ENCODE measurements around the gene DIS3L2.
A peak's percentile ranks its signal among the peaks of the same experiment; 100 is the strongest.

DIS3L2 gene

GRCh38 chr2:231961349-231962166, at the start of gene DIS3L2:
Gene DIS3L2 (plus strand): TSS chr2:231961713. CDS start chr2:232014928, 53,215 bp downstream.
- no peaks in the 10 kb centered on the region for H3K9me3 ChIP-seq (ENCODE audit: control insufficient read depth, insufficient read depth, low read length)
- H3K4me1 ChIP-seq (ENCODE audit: insufficient read depth, low read length), result no peaks in the 10 kb centered on the region
- H3K9ac ChIP-seq (ENCODE audit: low read depth, low read length), result peak within 1 kb of the TSS; percentile 88
- H3K36me3 ChIP-seq (ENCODE audit: insufficient read depth, low read length), result no peaks in the 10 kb centered on the region

GRCh38 chr2:231914077-231914690, 47.3 kb upstream of the DIS3L2 start:
- H3K4me1 ChIP-seq (ENCODE audit: insufficient read depth, low read length), result peaks cover 4% of the 10 kb centered on the region; the same call in 1 of the 2 replicates
- H3K9me3 ChIP-seq (ENCODE audit: control insufficient read depth, insufficient read depth, low read length), result no peaks in the 10 kb centered on the region
- H3K9ac ChIP-seq (ENCODE audit: low read depth, low read length), result no peak overlapping the region
- H3K36me3 ChIP-seq (ENCODE audit: insufficient read depth, low read length), result no peaks in the 10 kb centered on the region

- H3K9ac ChIP-seq (ENCODE audit: low read depth, low read length), result no peak overlapping the region
- H3K4me1 ChIP-seq (ENCODE audit: insufficient read depth, low read length), result no peaks in the 10 kb centered on the region
- no peaks in the 10 kb centered on the region for H3K9me3 ChIP-seq (ENCODE audit: control insufficient read depth, insufficient read depth, low read length)
- H3K36me3 ChIP-seq (ENCODE audit: insufficient read depth, low read length), result no peaks in the 10 kb centered on the region
Observed at GRCh38 chr2:231917280-231918066, 44.0 kb upstream of the DIS3L2 start.

- H3K9me3 ChIP-seq (ENCODE audit: control insufficient read depth, insufficient read depth, low read length), result no peaks in the 10 kb centered on the region
Observed at GRCh38 chr2:231918501-231919330, 42.8 kb upstream of the DIS3L2 start.

GRCh38 chr2:231919341-231920035, 42.0 kb upstream of the DIS3L2 start:
- Histone ChIP-seq H3K36me3 (ENCODE audit: insufficient read depth, low read length) (no peaks in the 10 kb centered on the region), H3K9me3 (ENCODE audit: control insufficient read depth, insufficient read depth, low read length) (no peaks in the 10 kb centered on the region), H3K9ac (ENCODE audit: low read depth, low read length) (no peak overlapping the region), H3K4me1 (ENCODE audit: insufficient read depth, low read length) (no peaks in the 10 kb centered on the region)

More at GRCh38 chr2:231918501-231919330, 42.8 kb upstream of the DIS3L2 start:
- Histone ChIP-seq H3K9ac (ENCODE audit: low read depth, low read length) (no peak overlapping the region), H3K4me1 (ENCODE audit: insufficient read depth, low read length) (no peaks in the 10 kb centered on the region), H3K36me3 (ENCODE audit: insufficient read depth, low read length) (no peaks in the 10 kb centered on the region)

GRCh38 chr2:231920366-231920765, 41.1 kb upstream of the DIS3L2 start:
- no peaks in the 10 kb centered on the region for H3K4me1 ChIP-seq (ENCODE audit: insufficient read depth, low read length)
- H3K9ac ChIP-seq (ENCODE audit: low read depth, low read length), result no peak overlapping the region

GRCh38 chr2:231920795-231921194, 40.7 kb upstream of the DIS3L2 start:
- Histone ChIP-seq H3K36me3 (ENCODE audit: insufficient read depth, low read length) (no peaks in the 10 kb centered on the region), H3K4me1 (ENCODE audit: insufficient read depth, low read length) (no peaks in the 10 kb centered on the region), H3K9ac (ENCODE audit: low read depth, low read length) (no peak overlapping the region), H3K9me3 (ENCODE audit: control insufficient read depth, insufficient read depth, low read length) (no peaks in the 10 kb centered on the region)

More at GRCh38 chr2:231920366-231920765, 41.1 kb upstream of the DIS3L2 start:
- Histone ChIP-seq H3K36me3 (ENCODE audit: insufficient read depth, low read length) (no peaks in the 10 kb centered on the region), H3K9me3 (ENCODE audit: control insufficient read depth, insufficient read depth, low read length) (no peaks in the 10 kb centered on the region)

GRCh38 chr2:231922311-231923009, 39.1 kb upstream of the DIS3L2 start:
- Histone ChIP-seq H3K9me3 (ENCODE audit: control insufficient read depth, insufficient read depth, low read length) (no peaks in the 10 kb centered on the region), H3K36me3 (ENCODE audit: insufficient read depth, low read length) (no peaks in the 10 kb centered on the region)

GRCh38 chr2:231923010-231923344, 38.5 kb upstream of the DIS3L2 start:
- H3K4me1 ChIP-seq (ENCODE audit: insufficient read depth, low read length), result no peaks in the 10 kb centered on the region

More at GRCh38 chr2:231922311-231923009, 39.1 kb upstream of the DIS3L2 start:
- H3K9ac ChIP-seq (ENCODE audit: low read depth, low read length), result no peak overlapping the region
- H3K4me1 ChIP-seq (ENCODE audit: insufficient read depth, low read length), result no peaks in the 10 kb centered on the region

GRCh38 chr2:231923951-231924888, 37.3 kb upstream of the DIS3L2 start:
- Histone ChIP-seq H3K36me3 (ENCODE audit: insufficient read depth, low read length) (no peaks in the 10 kb centered on the region), H3K9me3 (ENCODE audit: control insufficient read depth, insufficient read depth, low read length) (no peaks in the 10 kb centered on the region), H3K4me1 (ENCODE audit: insufficient read depth, low read length) (no peaks in the 10 kb centered on the region), H3K9ac (ENCODE audit: low read depth, low read length) (no peak overlapping the region)

More at GRCh38 chr2:231923010-231923344, 38.5 kb upstream of the DIS3L2 start:
- no peaks in the 10 kb centered on the region for H3K9me3 ChIP-seq (ENCODE audit: control insufficient read depth, insufficient read depth, low read length)
- no peaks in the 10 kb centered on the region for H3K36me3 ChIP-seq (ENCODE audit: insufficient read depth, low read length)
- H3K9ac ChIP-seq (ENCODE audit: low read depth, low read length), result no peak overlapping the region

GRCh38 chr2:231924889-231925275, 36.6 kb upstream of the DIS3L2 start:
- Histone ChIP-seq H3K4me1 (ENCODE audit: insufficient read depth, low read length) (no peaks in the 10 kb centered on the region), H3K9ac (ENCODE audit: low read depth, low read length) (peak overlapping the region; percentile 0; the same call in 1 of the 2 replicates), H3K9me3 (ENCODE audit: control insufficient read depth, insufficient read depth, low read length) (no peaks in the 10 kb centered on the region), H3K36me3 (ENCODE audit: insufficient read depth, low read length) (no peaks in the 10 kb centered on the region)

Measured in ES-I3 (cell line).